ENCODE data around the gene CYP2A7. TPM values are rescaled to one million over a fixed set of nuclear protein-coding genes. Genes with fewer than 3 reads are reported as not detected.
"Not testable (repeated sequence)": the region's sequence is repeated elsewhere in the genome, so short reads cannot be mapped to it uniquely, and the experiment has no call there.

The CYP2A7 gene
- total RNA-seq, 1 experiment from 2014 or later = not detected

GRCh38 chr19:40850277-40850676 is 31.8 kb downstream of the CYP2A7 start, which contains the start of gene CYP2A6:
CYP2A6 (minus strand) TSS chr19:40850447; CDS start chr19:40850426, 21 bp downstream.
- RAD21 ChIA-PET (ENCODE audit: low non-redundant PET in 1 of 2, low total read pairs in 2 of 2, uncharacterized antibody in 2 of 2, unreplicated experiment in 2 of 2); H3K27me3 ChIP-seq (ENCODE audit: insufficient read depth, low read length); H3K36me3 ChIP-seq (ENCODE audit: control insufficient read depth in 1 of 2, insufficient read depth in 2 of 2, low read length in 2 of 2); H3K79me2 ChIP-seq (ENCODE audit: insufficient read depth, low read length); DNase-seq (ENCODE audit: low read depth, low spot score); CTCF ChIA-PET; H3K9me2 ChIP-seq (ENCODE audit: insufficient read depth); BruUV-seq (replicated peaks); H3K4me2 ChIP-seq (ENCODE audit: low read length); H2AFZ ChIP-seq (ENCODE audit: low read depth, low read length, poor library complexity, severe bottlenecking); H3K4me1 ChIP-seq (ENCODE audit: control insufficient read depth in 1 of 2, insufficient read depth in 2 of 2, low read length in 2 of 2); H3K27ac ChIP-seq (ENCODE audit: low read depth, low read length); H4K20me1 ChIP-seq (ENCODE audit: insufficient read depth); H3K4me3 ChIP-seq (replicated peaks in 1 of 2; ENCODE audit: low read depth in 1 of 2, low read length in 2 of 2); H3K9me3 ChIP-seq (ENCODE audit: control insufficient read depth in 1 of 2, insufficient read depth in 1 of 2, low read depth in 1 of 2, low read length in 2 of 2); ATAC-seq; POLR2A ChIA-PET; intact Hi-C loops (cut with micrococcal nuclease); H3K9ac ChIP-seq (ENCODE audit: low read length): not testable (repeated sequence)

- intact Hi-C loops (cut with micrococcal nuclease); RAD21 ChIA-PET (ENCODE audit: low non-redundant PET in 1 of 2, low total read pairs in 2 of 2, uncharacterized antibody in 2 of 2, unreplicated experiment in 2 of 2); H3K9me2 ChIP-seq (ENCODE audit: insufficient read depth); ATAC-seq; H3K4me2 ChIP-seq (ENCODE audit: low read length); H3K27ac ChIP-seq (ENCODE audit: low read depth, low read length); DNase-seq (ENCODE audit: low read depth, low spot score); H3K27me3 ChIP-seq (ENCODE audit: insufficient read depth, low read length); H3K9me3 ChIP-seq (ENCODE audit: control insufficient read depth in 1 of 2, insufficient read depth in 1 of 2, low read depth in 1 of 2, low read length in 2 of 2); H4K20me1 ChIP-seq (ENCODE audit: insufficient read depth); H3K36me3 ChIP-seq (ENCODE audit: control insufficient read depth in 1 of 2, insufficient read depth in 2 of 2, low read length in 2 of 2); CTCF ChIA-PET; BruUV-seq (replicated peaks); H3K79me2 ChIP-seq (ENCODE audit: insufficient read depth, low read length); H3K4me3 ChIP-seq (replicated peaks in 1 of 2; ENCODE audit: low read depth in 1 of 2, low read length in 2 of 2); H2AFZ ChIP-seq (ENCODE audit: low read depth, low read length, poor library complexity, severe bottlenecking); H3K4me1 ChIP-seq (ENCODE audit: control insufficient read depth in 1 of 2, insufficient read depth in 2 of 2, low read length in 2 of 2); POLR2A ChIA-PET; H3K9ac ChIP-seq (ENCODE audit: low read length): not testable (repeated sequence)
Measured at GRCh38 chr19:40846722-40847121, 35.3 kb downstream of the CYP2A7 start.

GRCh38 chr19:40843653-40844052 is 38.4 kb downstream of the CYP2A7 start:
- H3K27ac ChIP-seq (ENCODE audit: low read depth, low read length); H3K79me2 ChIP-seq (ENCODE audit: insufficient read depth, low read length); H3K4me1 ChIP-seq (ENCODE audit: control insufficient read depth in 1 of 2, insufficient read depth in 2 of 2, low read length in 2 of 2); RAD21 ChIA-PET (ENCODE audit: low non-redundant PET in 1 of 2, low total read pairs in 2 of 2, uncharacterized antibody in 2 of 2, unreplicated experiment in 2 of 2); H3K4me3 ChIP-seq (replicated peaks in 1 of 2; ENCODE audit: low read depth in 1 of 2, low read length in 2 of 2); H2AFZ ChIP-seq (ENCODE audit: low read depth, low read length, poor library complexity, severe bottlenecking); H3K9ac ChIP-seq (ENCODE audit: low read length); H3K4me2 ChIP-seq (ENCODE audit: low read length); H3K27me3 ChIP-seq (ENCODE audit: insufficient read depth, low read length); ATAC-seq; H3K36me3 ChIP-seq (ENCODE audit: control insufficient read depth in 1 of 2, insufficient read depth in 2 of 2, low read length in 2 of 2); DNase-seq (ENCODE audit: low read depth, low spot score); intact Hi-C loops (cut with micrococcal nuclease); BruUV-seq (replicated peaks); H3K9me3 ChIP-seq (ENCODE audit: control insufficient read depth in 1 of 2, insufficient read depth in 1 of 2, low read depth in 1 of 2, low read length in 2 of 2); CTCF ChIA-PET; H4K20me1 ChIP-seq (ENCODE audit: insufficient read depth); H3K9me2 ChIP-seq (ENCODE audit: insufficient read depth); POLR2A ChIA-PET: not testable (repeated sequence)

GRCh38 chr19:40842997-40843652 is 38.9 kb downstream of the CYP2A7 start:
- CTCF ChIA-PET; H3K27ac ChIP-seq (ENCODE audit: low read depth, low read length); H3K4me1 ChIP-seq (ENCODE audit: control insufficient read depth in 1 of 2, insufficient read depth in 2 of 2, low read length in 2 of 2); RAD21 ChIA-PET (ENCODE audit: low non-redundant PET in 1 of 2, low total read pairs in 2 of 2, uncharacterized antibody in 2 of 2, unreplicated experiment in 2 of 2); DNase-seq (ENCODE audit: low read depth, low spot score); H3K79me2 ChIP-seq (ENCODE audit: insufficient read depth, low read length); POLR2A ChIA-PET; intact Hi-C loops (cut with micrococcal nuclease); H3K27me3 ChIP-seq (ENCODE audit: insufficient read depth, low read length); ATAC-seq; H3K9me3 ChIP-seq (ENCODE audit: control insufficient read depth in 1 of 2, insufficient read depth in 1 of 2, low read depth in 1 of 2, low read length in 2 of 2); BruUV-seq (replicated peaks); H3K4me3 ChIP-seq (replicated peaks in 1 of 2; ENCODE audit: low read depth in 1 of 2, low read length in 2 of 2); H2AFZ ChIP-seq (ENCODE audit: low read depth, low read length, poor library complexity, severe bottlenecking); H3K9ac ChIP-seq (ENCODE audit: low read length); H4K20me1 ChIP-seq (ENCODE audit: insufficient read depth); H3K9me2 ChIP-seq (ENCODE audit: insufficient read depth); H3K36me3 ChIP-seq (ENCODE audit: control insufficient read depth in 1 of 2, insufficient read depth in 2 of 2, low read length in 2 of 2); H3K4me2 ChIP-seq (ENCODE audit: low read length): not testable (repeated sequence)

All from HCT116 (cell line).